Fibroblast of skin of abdomen (primary cell): Measurements from ENCODE around the gene AJUBA.

Experiments used
- DNase-seq: peaks from one replicate; pipeline ENCODE4 v3.0.0-alpha.2; 2013

The AJUBA gene

DNA sequence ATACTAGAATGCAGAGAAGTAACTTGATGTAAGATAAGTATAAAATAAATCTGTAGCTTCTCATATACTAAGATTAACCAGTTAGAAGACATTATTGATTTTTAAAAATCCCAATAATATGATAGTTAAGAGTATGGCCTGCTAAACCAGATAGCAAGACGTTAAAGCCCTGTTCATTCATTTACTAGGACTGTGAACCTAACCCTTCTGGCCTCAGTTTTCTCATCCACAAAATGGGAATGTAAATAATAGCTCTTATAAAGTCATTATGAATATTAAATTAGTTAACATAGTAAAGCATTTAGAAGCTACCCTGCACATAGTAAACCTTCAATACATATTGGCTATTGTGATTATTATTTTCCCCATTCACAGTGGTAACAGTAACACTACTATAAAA is 47.2 kb downstream of the AJUBA start:
- DNase-seq = no peak

DNA sequence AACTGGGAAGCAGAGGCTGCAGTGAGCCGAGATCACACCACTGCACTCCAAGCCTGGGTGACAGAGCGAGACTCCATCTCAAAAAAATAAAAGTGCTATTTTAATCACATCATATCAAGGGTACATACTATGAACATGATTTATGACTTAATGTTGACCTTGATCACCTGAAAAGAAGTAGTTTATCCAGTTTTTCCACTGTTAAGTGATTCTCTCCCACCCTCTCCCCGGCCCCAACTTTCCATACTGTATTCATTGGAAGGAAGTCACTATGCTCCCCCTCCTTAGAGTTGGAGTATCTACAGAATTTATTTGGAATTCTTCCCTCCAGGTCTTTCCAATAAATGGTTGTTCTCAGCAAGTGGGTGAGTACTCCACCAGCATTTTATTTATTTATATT is 50.2 kb downstream of the AJUBA start:
- no peak for DNase-seq

DNA sequence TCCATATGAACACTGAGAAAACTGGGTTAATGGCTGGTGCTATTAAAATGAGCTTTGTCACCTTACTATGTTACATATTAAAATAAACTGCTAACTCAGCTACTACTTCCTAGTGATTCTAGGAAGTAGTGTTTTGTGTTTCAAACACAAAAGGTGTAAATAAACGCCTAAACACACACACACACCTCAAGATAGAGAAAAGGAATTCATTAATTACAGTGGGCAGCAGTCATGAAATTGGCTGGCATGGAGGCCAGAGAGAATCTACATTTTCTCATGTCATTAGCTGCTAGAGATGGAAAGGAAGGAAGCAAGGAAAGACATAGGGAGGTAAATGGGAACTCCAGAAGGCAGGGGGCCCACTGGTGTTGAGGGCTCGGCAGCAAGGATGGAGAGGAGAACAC is 52.4 kb downstream of the AJUBA start:
- no peak for DNase-seq

GRCh38 chr14:22929104-22929960 is 53.0 kb downstream of the AJUBA start, which contains the start of gene PRMT5:
TSS of gene PRMT5 (minus strand) at chr14:22929376. CDS start at chr14:22929361, 15 bp downstream.
- peak; percentile 100 for DNase-seq

DNA sequence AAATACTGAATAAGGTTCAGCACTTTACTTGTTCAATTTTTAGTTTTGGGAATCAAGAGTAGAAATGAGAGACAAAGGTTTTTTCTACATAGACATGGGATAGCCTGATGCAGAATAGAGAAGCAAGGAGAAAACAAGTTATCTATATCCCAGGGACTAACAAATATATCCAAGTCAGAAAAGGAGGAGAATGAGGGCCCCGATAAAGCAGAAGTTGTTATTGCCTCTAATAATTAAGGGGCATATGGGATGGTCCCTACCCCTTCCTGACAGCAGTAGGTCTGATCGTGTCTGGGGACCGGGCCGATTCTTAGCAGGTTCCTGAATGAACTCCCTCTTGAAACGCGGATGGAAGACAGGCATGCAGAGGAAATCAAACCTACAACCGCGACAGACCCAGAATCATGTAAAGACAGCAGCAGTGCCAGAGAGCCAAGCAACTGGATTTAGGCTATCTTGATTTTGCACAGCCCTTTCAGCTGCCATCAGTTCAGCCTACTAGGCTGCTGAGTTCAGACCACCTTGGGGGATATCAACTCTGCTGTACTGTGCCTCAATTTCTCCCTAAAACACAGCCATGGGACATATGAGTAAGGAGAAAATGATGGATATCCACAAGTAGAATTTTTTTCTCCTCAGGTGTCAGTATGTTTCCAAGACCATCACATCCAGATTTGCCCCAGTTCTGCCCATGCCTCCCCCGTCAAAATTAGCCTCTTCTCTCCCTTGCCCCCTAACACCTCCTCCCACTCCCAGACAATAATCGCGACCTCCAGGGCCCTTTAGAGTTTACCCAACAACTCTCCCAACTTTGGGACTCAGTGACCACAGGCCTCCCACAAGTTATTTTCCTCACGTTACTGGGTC is 53.9 kb downstream of the AJUBA start:
- no peak for DNase-seq

- no peak for DNase-seq
Observed at GRCh38 chr14:22926316-22926715, 56.0 kb downstream of the AJUBA start.

DNA sequence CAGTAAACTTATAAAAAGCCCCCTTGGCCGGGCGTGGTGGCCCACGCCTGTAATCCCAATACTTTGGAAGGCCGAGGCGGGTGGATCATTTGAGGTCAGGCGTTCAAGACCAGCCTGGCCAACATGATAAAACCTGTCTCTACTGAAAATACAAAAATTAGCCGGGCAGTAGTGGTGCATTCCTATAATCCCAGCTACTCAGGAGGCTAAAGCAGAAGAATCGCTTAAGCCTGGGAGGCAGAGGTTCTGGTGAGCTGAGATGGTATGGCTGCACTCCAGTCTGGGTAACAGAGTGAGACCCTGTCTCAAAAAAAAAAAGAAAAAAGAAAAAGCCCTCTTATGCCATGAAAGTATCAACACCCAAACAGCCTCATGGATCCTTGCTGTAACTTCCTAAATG is 56.8 kb downstream of the AJUBA start:
- DNase-seq = no peak

GRCh38 chr14:22923746-22924145 is 58.6 kb downstream of the AJUBA start:
- no peak for DNase-seq

- no peak for DNase-seq
Observed at GRCh38 chr14:22922294-22922693, 60.1 kb downstream of the AJUBA start.
